Neuron (in vitro differentiated cells): ENCODE measurements around the gene ARHGAP15.

Source experiments
- H2AFZ ChIP-seq: one replicate; pipeline ENCODE4 v1.6.1; 2013; ENCODE audit warnings: low read depth, mild to moderate bottlenecking, inconsistent platforms, low read length, moderate library complexity
- H3K27me3 ChIP-seq: one replicate; pipeline ENCODE4 v1.6.1; 2013; ENCODE audit warnings: low read length; ENCODE audit not compliant: insufficient read depth
- H3K36me3 ChIP-seq: one replicate; pipeline ENCODE4 v1.6.1; 2013; ENCODE audit warnings: low read length; ENCODE audit not compliant: insufficient read depth
- H3K4me1 ChIP-seq: one replicate; pipeline ENCODE4 v1.6.1; 2013; ENCODE audit warnings: low read length; ENCODE audit not compliant: insufficient read depth
- H3K4me3 ChIP-seq: 2 replicates; pipeline ENCODE4 v1.5.1; 2013; ENCODE audit warnings: mild to moderate bottlenecking, low read length, moderate library complexity
- H3K9me3 ChIP-seq: one replicate; pipeline ENCODE4 v1.6.1; 2013; ENCODE audit warnings: low read length

The ARHGAP15 gene

GRCh38 chr2:143229411-143229810, 100.2 kb downstream of the ARHGAP15 start:
- no peak overlapping the region for H2AFZ ChIP-seq
- no peaks in the 10 kb centered on the region for H3K27me3 ChIP-seq
- H3K4me3 ChIP-seq, result no peak overlapping the region
- H3K36me3 ChIP-seq, result no peaks in the 10 kb centered on the region
- peaks cover 14% of the 10 kb centered on the region for H3K4me1 ChIP-seq
- no peaks in the 10 kb centered on the region for H3K9me3 ChIP-seq

GRCh38 chr2:143229952-143230351, 100.7 kb downstream of the ARHGAP15 start:
- H3K4me1 ChIP-seq, result peaks cover 14% of the 10 kb centered on the region
- H2AFZ ChIP-seq, result no peak overlapping the region
- no peak overlapping the region for H3K4me3 ChIP-seq
- H3K9me3 ChIP-seq, result no peaks in the 10 kb centered on the region
- no peaks in the 10 kb centered on the region for H3K36me3 ChIP-seq
- H3K27me3 ChIP-seq, result no peaks in the 10 kb centered on the region

DNA sequence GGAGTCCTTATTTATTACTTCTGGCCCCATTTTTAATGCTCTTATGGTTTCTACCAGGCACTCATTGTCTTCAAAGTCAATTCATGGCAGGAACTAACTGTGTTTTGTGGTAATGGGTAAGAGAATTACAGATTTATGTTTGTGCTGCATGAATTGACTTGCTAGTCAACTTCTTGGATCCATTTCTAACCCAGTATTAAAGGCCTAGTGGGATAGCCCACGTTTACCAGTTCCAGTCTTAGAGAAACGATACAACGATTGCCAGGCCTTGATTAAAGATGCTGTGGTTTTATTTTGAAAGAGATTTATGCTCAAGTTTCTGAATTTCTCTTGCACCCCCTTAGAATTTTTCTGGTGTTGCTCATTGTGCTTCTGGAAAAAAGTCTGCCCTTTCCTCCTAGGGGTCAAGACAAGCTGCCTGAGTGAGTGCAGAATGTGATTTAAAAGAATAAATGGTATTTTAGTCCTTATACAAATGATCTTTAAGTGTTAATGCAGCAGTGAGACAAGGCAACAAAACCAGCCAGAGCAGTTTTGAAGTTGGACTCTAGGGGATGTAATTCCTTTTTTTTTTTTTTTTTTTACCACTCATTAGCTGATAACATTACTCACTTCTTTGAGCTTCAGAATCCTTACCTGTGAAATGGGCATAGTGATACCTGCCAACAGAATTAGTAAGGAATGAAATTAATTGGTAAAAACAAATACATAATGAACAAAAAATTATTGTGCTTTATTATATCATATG, 101.5 kb downstream of the ARHGAP15 start:
- no peaks in the 10 kb centered on the region for H3K36me3 ChIP-seq
- H3K27me3 ChIP-seq, result no peaks in the 10 kb centered on the region
- H3K4me3 ChIP-seq, result peak overlapping the region; percentile 18
- H2AFZ ChIP-seq, result peak overlapping the region; percentile 54
- no peaks in the 10 kb centered on the region for H3K9me3 ChIP-seq
- H3K4me1 ChIP-seq, result peaks cover 14% of the 10 kb centered on the region

- H3K9me3 ChIP-seq, result no peaks in the 10 kb centered on the region
- no peak overlapping the region for H3K4me3 ChIP-seq
- no peaks in the 10 kb centered on the region for H3K36me3 ChIP-seq
- peaks cover 14% of the 10 kb centered on the region for H3K4me1 ChIP-seq
- H2AFZ ChIP-seq, result no peak overlapping the region
- H3K27me3 ChIP-seq, result no peaks in the 10 kb centered on the region
Observed at GRCh38 chr2:143231254-143231645, 102.0 kb downstream of the ARHGAP15 start.

- no peak overlapping the region for H2AFZ ChIP-seq
- H3K9me3 ChIP-seq, result no peaks in the 10 kb centered on the region
- H3K27me3 ChIP-seq, result no peaks in the 10 kb centered on the region
- peaks cover 6% of the 10 kb centered on the region for H3K4me1 ChIP-seq
- no peaks in the 10 kb centered on the region for H3K36me3 ChIP-seq
- no peak overlapping the region for H3K4me3 ChIP-seq
Observed at GRCh38 chr2:143237146-143237777, 108.0 kb downstream of the ARHGAP15 start.

DNA sequence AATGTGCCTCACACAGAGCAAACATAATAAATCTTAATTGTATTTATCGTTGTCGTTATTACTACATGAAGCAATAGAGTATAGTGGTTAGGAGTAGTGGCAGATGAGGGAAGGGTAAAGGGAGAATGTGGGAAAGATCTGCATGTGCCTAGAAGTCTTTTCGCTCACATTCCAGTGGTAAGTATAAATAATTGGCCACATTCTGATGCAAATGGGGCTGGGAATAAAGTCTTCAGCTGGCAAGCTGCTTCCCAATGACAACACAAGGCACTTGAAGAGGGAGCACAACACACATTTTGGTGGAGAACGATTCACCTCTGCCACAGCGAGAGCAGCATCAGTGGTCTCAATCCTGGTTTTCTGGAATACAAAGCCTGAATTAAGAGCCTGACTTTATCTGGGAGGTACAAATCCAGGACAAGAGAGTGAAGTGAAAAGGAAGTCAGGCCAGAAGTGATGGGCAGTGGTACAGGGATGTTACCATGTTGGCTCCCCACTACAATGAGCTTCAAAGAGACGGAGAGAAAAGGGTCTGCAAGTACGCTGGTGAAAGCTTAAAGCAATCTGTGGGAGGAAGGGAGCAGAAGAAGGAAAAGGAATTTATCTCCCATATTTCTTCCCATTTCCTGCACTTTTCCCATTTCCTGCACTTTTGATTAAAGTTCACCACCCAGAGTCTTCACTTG, 112.3 kb downstream of the ARHGAP15 start:
- Histone ChIP-seq H3K4me3 (no peak overlapping the region), H3K36me3 (no peaks in the 10 kb centered on the region), H3K9me3 (no peaks in the 10 kb centered on the region), H2AFZ (no peak overlapping the region), H3K27me3 (no peaks in the 10 kb centered on the region), H3K4me1 (peaks cover 6% of the 10 kb centered on the region)

GRCh38 chr2:143246246-143246645, 117.0 kb downstream of the ARHGAP15 start:
- H3K27me3 ChIP-seq, result no peaks in the 10 kb centered on the region
- H3K4me3 ChIP-seq, result no peak overlapping the region
- H3K9me3 ChIP-seq, result no peaks in the 10 kb centered on the region
- H2AFZ ChIP-seq, result no peak overlapping the region
- no peaks in the 10 kb centered on the region for H3K36me3 ChIP-seq
- H3K4me1 ChIP-seq, result peaks cover 6% of the 10 kb centered on the region

DNA sequence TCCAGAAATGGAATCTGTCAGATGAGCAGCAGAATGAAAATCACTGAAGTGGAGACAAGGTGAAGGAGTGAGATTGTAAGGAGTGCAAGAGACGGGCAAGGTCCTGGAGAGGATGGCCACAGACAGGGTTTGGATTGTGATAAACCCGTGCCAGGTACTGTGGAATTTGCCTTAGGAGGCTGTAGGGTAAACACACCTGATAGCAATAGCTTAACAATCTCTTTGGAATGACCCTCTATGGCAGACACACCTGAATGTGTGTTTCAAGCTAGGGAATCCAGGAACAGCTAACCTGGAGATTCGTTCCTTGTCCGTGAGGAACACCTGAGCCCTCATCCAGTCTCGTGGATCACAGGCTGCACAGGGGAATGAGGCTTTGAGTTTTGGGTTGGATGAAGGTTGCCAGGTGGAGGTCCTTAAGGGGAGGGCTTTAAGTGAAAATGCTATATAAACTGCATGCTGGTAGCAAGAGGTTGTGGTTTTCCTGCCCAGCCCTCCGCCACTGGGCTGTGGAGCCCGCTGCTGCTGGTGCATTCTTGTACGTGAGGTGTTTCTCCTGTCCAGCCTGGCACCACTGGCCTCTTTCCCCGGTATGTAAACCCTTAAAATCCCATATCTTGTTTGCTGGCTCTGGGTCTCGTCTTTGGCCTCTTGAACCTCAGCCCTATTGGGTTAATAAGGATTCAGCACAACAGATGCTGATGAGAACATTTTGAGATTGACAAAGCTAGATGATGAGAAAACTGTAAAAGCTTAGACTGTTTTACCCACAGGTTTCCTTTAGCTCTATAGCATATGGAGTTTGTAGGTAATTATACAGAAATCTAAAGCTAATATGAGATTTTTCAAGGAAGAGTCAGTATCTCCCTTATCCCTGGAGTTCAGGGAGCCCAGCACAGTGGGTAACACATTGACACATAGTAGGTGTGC, 117.9 kb downstream of the ARHGAP15 start:
- no peak overlapping the region for H3K4me3 ChIP-seq
- H3K36me3 ChIP-seq, result no peaks in the 10 kb centered on the region
- no peaks in the 10 kb centered on the region for H3K4me1 ChIP-seq
- no peak overlapping the region for H2AFZ ChIP-seq
- no peaks in the 10 kb centered on the region for H3K9me3 ChIP-seq
- H3K27me3 ChIP-seq, result no peaks in the 10 kb centered on the region

DNA sequence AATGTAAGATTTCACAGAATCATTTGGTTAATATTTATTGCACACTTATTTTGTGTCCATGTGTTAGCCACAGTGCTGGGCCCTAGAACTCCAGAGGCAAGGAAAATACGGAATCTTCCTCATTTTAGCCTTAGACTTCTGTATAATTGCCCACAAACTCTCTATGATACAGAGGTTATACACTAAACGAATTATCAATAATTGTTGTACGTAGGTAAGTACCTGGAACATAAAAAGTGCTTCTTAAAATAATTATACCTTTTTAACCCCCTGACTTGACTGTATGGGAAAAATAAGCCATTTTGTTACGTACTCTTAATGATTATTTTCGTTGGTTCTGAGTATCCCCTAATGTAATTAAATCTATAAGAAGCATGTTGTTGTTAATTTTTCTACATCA, 119.4 kb downstream of the ARHGAP15 start:
- H3K4me3 ChIP-seq, result no peak overlapping the region
- no peaks in the 10 kb centered on the region for H3K9me3 ChIP-seq
- no peaks in the 10 kb centered on the region for H3K36me3 ChIP-seq
- H2AFZ ChIP-seq, result no peak overlapping the region
- peaks cover 4% of the 10 kb centered on the region for H3K4me1 ChIP-seq
- H3K27me3 ChIP-seq, result no peaks in the 10 kb centered on the region

- Histone ChIP-seq H3K4me3 (no peak overlapping the region), H3K27me3 (no peaks in the 10 kb centered on the region), H3K36me3 (no peaks in the 10 kb centered on the region), H3K9me3 (no peaks in the 10 kb centered on the region), H2AFZ (no peak overlapping the region), H3K4me1 (peaks cover 4% of the 10 kb centered on the region)
Observed at GRCh38 chr2:143251681-143252080, 122.5 kb downstream of the ARHGAP15 start.

- H3K27me3 ChIP-seq, result no peaks in the 10 kb centered on the region
- H2AFZ ChIP-seq, result no peak overlapping the region
- H3K4me1 ChIP-seq, result peaks cover 4% of the 10 kb centered on the region
- no peaks in the 10 kb centered on the region for H3K36me3 ChIP-seq
- no peaks in the 10 kb centered on the region for H3K9me3 ChIP-seq
- no peak overlapping the region for H3K4me3 ChIP-seq
Observed at GRCh38 chr2:143252138-143252907, 123.1 kb downstream of the ARHGAP15 start.

DNA sequence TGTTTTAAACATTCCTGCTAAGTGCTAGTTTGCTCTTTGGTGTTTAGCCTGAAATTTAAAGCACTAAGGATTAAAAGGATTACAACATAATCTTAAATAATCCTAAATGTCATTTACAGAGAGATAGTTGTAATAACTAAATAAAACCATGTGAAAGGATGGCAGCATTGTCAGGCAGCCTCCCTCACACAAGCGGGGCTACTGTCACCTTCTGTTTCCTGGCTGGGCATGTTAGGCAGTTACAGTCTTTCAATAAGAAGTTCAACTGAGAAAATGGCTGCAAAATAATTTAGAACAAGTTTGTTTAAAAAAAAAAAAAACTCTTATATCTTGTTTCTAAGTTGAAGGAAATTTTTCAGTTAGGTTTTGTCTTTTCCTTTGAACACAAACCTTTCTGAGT, 124.9 kb downstream of the ARHGAP15 start:
- Histone ChIP-seq H3K27me3 (no peaks in the 10 kb centered on the region), H3K36me3 (no peaks in the 10 kb centered on the region), H3K9me3 (no peaks in the 10 kb centered on the region), H2AFZ (no peak overlapping the region), H3K4me1 (peaks cover 4% of the 10 kb centered on the region), H3K4me3 (no peak overlapping the region)
